ENCODE results near the gene KIF5A.

Gene KIF5A

DNA sequence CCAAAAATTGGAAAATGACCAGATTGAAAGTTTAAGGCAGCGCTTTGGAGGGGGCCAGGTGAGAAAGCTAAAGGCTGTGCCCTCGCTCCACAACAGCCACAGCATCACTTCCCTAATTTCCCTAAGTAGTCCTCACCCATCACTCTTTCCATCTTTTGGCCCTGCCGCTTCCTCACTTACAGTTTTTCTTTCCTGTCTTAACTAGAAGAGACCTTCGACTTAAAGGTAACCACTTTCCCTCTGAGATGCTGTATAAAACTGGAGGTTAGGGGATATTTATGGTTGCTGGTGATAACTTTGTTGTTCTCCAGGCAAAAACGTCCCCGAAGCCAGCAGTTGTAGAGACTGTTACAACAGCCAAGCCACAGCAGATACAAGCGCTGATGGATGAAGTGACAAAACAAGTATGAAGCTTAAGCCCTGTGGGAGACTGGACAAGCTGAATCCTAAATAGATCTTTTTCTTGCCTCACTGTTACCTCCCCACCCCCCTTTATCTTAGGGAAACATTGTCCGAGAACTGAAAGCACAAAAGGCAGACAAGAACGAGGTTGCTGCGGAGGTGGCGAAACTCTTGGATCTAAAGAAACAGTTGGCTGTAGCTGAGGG, 33.8 kb upstream of the KIF5A start:
- no peak for ATAC-seq
- TF ChIP-seq ISL1 (CRISPR knock-in tag; IDR thresholded peaks at IDR 0.05) = no peak
- TF ChIP-seq, protein P1, sequence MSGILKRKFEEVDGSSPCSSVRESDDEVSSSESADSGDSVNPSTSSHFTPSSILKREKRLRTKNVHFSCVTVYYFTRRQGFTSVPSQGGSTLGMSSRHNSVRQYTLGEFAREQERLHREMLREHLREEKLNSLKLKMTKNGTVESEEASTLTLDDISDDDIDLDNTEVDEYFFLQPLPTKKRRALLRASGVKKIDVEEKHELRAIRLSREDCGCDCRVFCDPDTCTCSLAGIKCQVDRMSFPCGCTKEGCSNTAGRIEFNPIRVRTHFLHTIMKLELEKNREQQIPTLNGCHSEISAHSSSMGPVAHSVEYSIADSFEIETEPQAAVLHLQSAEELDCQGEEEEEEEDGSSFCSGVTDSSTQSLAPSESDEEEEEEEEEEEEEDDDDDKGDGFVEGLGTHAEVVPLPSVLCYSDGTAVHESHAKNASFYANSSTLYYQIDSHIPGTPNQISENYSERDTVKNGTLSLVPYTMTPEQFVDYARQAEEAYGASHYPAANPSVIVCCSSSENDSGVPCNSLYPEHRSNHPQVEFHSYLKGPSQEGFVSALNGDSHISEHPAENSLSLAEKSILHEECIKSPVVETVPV (CRISPR knock-in tag; IDR thresholded peaks at IDR 0.05) = 0 out of 2 replicates have a peak, but pooled peaks have one; percentile 17

DNA sequence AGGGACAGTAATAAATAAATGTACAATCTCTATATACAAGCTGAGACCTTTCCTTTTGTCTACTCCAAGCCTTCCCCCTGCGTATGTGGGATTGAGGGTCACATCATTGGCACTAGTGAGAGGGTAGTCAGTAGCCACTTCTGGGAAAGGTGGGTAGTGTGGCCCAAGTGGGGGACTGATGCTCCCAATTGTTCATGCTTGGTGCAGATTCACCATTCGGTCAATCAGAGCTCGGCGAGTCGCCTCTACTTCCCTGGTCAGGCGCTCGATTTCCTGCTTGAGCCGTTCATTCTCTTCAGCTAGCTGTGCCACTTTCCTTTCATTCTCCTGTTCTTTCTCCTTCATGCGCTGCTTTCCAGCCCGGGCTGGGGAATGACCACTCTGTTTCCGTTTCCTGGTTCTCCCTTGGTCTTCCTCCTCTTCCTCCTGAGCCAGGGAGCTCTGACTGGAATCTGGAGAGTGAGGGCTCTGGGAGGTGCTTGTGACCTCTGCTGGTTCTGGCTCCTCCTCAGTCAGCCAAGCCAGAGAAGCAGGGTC, 33.2 kb upstream of the KIF5A start:
- no peak for TF ChIP-seq CSDC2 (CRISPR knock-in tag; IDR thresholded peaks at IDR 0.05)
- TF ChIP-seq, protein P2, sequence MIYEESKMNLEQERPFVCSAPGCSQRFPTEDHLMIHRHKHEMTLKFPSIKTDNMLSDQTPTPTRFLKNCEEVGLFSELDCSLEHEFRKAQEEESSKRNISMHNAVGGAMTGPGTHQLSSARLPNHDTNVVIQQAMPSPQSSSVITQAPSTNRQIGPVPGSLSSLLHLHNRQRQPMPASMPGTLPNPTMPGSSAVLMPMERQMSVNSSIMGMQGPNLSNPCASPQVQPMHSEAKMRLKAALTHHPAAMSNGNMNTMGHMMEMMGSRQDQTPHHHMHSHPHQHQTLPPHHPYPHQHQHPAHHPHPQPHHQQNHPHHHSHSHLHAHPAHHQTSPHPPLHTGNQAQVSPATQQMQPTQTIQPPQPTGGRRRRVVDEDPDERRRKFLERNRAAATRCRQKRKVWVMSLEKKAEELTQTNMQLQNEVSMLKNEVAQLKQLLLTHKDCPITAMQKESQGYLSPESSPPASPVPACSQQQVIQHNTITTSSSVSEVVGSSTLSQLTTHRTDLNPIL (CRISPR knock-in tag; IDR thresholded peaks at IDR 0.05; ENCODE audit: low read depth) = no peak
- TF ChIP-seq, protein P3, sequence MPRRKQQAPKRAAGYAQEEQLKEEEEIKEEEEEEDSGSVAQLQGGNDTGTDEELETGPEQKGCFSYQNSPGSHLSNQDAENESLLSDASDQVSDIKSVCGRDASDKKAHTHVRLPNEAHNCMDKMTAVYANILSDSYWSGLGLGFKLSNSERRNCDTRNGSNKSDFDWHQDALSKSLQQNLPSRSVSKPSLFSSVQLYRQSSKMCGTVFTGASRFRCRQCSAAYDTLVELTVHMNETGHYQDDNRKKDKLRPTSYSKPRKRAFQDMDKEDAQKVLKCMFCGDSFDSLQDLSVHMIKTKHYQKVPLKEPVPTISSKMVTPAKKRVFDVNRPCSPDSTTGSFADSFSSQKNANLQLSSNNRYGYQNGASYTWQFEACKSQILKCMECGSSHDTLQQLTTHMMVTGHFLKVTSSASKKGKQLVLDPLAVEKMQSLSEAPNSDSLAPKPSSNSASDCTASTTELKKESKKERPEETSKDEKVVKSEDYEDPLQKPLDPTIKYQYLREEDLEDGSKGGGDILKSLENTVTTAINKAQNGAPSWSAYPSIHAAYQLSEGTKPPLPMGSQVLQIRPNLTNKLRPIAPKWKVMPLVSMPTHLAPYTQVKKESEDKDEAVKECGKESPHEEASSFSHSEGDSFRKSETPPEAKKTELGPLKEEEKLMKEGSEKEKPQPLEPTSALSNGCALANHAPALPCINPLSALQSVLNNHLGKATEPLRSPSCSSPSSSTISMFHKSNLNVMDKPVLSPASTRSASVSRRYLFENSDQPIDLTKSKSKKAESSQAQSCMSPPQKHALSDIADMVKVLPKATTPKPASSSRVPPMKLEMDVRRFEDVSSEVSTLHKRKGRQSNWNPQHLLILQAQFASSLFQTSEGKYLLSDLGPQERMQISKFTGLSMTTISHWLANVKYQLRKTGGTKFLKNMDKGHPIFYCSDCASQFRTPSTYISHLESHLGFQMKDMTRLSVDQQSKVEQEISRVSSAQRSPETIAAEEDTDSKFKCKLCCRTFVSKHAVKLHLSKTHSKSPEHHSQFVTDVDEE (CRISPR knock-in tag; IDR thresholded peaks at IDR 0.05) = no peak
- TF ChIP-seq ESRRG (CRISPR knock-in tag; IDR thresholded peaks at IDR 0.05) = no peak
- TF ChIP-seq, protein P4, sequence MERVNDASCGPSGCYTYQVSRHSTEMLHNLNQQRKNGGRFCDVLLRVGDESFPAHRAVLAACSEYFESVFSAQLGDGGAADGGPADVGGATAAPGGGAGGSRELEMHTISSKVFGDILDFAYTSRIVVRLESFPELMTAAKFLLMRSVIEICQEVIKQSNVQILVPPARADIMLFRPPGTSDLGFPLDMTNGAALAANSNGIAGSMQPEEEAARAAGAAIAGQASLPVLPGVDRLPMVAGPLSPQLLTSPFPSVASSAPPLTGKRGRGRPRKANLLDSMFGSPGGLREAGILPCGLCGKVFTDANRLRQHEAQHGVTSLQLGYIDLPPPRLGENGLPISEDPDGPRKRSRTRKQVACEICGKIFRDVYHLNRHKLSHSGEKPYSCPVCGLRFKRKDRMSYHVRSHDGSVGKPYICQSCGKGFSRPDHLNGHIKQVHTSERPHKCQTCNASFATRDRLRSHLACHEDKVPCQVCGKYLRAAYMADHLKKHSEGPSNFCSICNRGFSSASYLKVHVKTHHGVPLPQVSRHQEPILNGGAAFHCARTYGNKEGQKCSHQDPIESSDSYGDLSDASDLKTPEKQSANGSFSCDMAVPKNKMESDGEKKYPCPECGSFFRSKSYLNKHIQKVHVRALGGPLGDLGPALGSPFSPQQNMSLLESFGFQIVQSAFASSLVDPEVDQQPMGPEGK (CRISPR knock-in tag; IDR thresholded peaks at IDR 0.05; ENCODE audit: borderline replicate concordance) = no peak
- TF ChIP-seq, protein P1 (CRISPR knock-in tag; IDR thresholded peaks at IDR 0.05) = no peak
- TF ChIP-seq ARNTL (CRISPR knock-in tag; IDR thresholded peaks at IDR 0.05; ENCODE audit: borderline replicate concordance, low read depth) = no peak
- TF ChIP-seq TOX (CRISPR knock-in tag; IDR thresholded peaks at IDR 0.05; ENCODE audit: borderline replicate concordance) = no peak
- TF ChIP-seq, protein P5, sequence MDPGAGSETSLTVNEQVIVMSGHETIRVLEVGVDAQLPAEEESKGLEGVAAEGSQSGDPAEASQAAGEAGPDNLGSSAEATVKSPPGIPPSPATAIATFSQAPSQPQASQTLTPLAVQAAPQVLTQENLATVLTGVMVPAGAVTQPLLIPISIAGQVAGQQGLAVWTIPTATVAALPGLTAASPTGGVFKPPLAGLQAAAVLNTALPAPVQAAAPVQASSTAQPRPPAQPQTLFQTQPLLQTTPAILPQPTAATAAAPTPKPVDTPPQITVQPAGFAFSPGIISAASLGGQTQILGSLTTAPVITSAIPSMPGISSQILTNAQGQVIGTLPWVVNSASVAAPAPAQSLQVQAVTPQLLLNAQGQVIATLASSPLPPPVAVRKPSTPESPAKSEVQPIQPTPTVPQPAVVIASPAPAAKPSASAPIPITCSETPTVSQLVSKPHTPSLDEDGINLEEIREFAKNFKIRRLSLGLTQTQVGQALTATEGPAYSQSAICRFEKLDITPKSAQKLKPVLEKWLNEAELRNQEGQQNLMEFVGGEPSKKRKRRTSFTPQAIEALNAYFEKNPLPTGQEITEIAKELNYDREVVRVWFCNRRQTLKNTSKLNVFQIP (CRISPR knock-in tag; IDR thresholded peaks at IDR 0.05; ENCODE audit: borderline replicate concordance, low read depth) = no peak
- no peak for TF ChIP-seq TCF4 (CRISPR knock-in tag; IDR thresholded peaks at IDR 0.05; ENCODE audit: borderline replicate concordance)
- no peak for TF ChIP-seq OSR1 (CRISPR knock-in tag; IDR thresholded peaks at IDR 0.05)
- TF ChIP-seq ZNF70 (CRISPR knock-in tag; IDR thresholded peaks at IDR 0.05) = no peak
- TF ChIP-seq RARB (CRISPR knock-in tag; IDR thresholded peaks at IDR 0.05) = no peak
- no peak for TF ChIP-seq SNAI2 (CRISPR knock-in tag; IDR thresholded peaks at IDR 0.05)
- TF ChIP-seq ZFP30 (CRISPR knock-in tag; IDR thresholded peaks at IDR 0.05) = no peak
- no peak for TF ChIP-seq ZC3H10 (CRISPR knock-in tag; IDR thresholded peaks at IDR 0.05)
- no peak for TF ChIP-seq PPARA (CRISPR knock-in tag; IDR thresholded peaks at IDR 0.05; ENCODE audit: borderline replicate concordance)
- TF ChIP-seq ZNF565 (CRISPR knock-in tag; conservative IDR thresholded peaks at IDR 0.05; ENCODE audit: low read depth) = no peak
- no peak for TF ChIP-seq BACH2 (CRISPR knock-in tag; IDR thresholded peaks at IDR 0.05; ENCODE audit: borderline replicate concordance)
- ATAC-seq = no peak

Data from SK-N-SH treated with all-trans-retinoic acid at 6 μM for 48 hours (cell line).